ENCODE data around the gene ZC3H7A. TPM values are rescaled to one million over a fixed set of nuclear protein-coding genes. Genes with fewer than 3 reads are reported as not detected.

The ZC3H7A gene
- total RNA-seq, 1 donor from 2014 or later: 24.5 TPM

- ATAC-seq (no peak), DNase-seq (no peak)
- intact Hi-C loops (cut with micrococcal nuclease): loop anchor here (10.0 kb wide), 1 partner anchor 51 kb away; the partner anchor contains the start of gene ZC3H7A
Observed at GRCh38 chr16:11743308-11744074, 53.6 kb downstream of the ZC3H7A start.

DNA sequence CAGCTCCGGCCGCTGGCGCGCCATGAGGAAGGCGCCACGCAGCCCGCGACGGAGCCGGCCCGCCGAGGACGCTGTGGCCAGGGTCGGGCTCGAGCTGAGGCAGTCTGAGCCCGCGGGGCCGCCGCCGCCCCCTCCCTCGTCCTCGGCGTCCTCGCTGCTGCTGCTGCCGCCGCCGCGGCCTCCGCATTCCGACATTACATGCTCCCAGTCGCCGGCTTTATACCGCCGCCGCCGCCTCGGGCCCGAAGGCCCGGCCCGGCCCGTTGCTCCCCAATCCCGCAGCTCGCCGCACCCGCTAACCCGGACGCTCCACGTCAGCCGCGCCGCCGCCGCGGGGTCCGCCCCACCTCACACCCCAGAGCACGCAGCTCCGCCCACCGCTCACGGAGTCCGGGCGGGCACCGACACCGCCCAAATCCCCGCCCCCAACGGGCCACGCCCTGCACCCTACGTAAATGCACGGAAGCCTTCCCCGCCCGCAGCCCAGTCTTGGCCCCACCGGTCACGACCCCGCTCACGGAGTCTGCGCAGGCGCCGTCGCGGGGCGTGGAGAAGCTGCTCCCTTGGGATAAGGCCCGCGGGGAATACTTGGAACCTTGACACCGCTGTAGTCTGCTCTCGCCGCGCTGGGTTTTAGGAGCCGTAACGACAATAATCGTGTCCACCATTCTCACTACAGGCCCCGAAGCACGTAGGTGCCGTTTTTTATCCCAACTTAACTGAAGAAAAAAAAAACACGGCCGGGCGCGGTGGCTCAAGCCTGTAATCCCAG is 54.3 kb downstream of the ZC3H7A start, which contains the start of gene TXNDC11:
Gene TXNDC11, minus strand, starts transcription at position 322 of the 772 bp plus-strand sequence. Its CDS starts 127 bp downstream, at position 195.
- peak; percentile 97 for ATAC-seq
- DNase-seq: peak; percentile 100
- intact Hi-C loops (cut with micrococcal nuclease): loop anchor here (10.0 kb wide), 1 partner anchor 52 kb away; the partner anchor contains the start of gene ZC3H7A

- ATAC-seq (no peak), DNase-seq (peak; percentile 58)
- intact Hi-C loops (cut with micrococcal nuclease): loop anchor here (10.0 kb wide), 1 partner anchor 53 kb away; the partner anchor contains the start of gene ZC3H7A
Observed at GRCh38 chr16:11742093-11742535, 54.9 kb downstream of the ZC3H7A start.

GRCh38 chr16:11740567-11740966 is 56.5 kb downstream of the ZC3H7A start:
- no peak for ATAC-seq
- intact Hi-C loops (cut with micrococcal nuclease): loop anchor here (10.0 kb wide), 1 partner anchor 54 kb away; the partner anchor contains the start of gene ZC3H7A
- no peak for DNase-seq

DNA sequence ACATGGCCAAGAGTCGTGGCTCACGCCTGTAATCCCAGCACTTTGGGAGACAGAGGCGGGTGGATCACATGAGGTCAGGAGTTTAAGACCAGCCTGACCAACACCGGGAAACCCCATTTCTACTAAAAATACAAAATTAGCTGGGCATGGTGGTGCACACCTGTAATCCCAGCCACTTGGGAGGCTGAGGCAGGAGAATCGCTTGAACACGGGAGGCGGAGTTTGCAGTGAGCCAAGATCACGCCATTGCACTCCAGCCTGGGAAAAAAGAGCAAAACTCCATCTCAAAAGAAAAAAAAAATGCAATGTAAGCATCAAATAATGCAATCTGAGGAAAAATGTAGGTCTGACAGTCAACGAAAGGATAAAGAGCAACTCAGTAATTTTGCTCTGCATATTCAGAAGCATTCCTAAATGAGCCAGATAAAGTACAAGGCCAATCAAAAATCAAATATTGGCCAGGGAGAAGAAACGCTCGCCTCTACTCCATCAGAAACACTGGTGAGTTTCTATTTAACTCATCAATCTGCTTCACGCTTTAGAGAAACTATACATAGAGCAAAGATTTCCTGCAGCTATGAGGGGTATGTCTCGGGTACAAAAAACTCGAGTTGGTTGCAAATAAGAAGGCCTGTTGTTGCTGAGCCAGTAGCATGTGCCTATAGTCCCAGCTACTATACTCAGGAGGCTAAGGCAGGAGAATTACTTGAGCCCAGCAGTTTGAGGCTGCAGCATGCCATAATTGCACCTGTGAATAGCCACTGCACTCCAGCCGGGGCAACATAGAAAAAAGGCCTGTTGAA is 58.1 kb downstream of the ZC3H7A start:
- DNase-seq (no peak), ATAC-seq (no peak)
- intact Hi-C loops (cut with micrococcal nuclease): no loop called here

DNA sequence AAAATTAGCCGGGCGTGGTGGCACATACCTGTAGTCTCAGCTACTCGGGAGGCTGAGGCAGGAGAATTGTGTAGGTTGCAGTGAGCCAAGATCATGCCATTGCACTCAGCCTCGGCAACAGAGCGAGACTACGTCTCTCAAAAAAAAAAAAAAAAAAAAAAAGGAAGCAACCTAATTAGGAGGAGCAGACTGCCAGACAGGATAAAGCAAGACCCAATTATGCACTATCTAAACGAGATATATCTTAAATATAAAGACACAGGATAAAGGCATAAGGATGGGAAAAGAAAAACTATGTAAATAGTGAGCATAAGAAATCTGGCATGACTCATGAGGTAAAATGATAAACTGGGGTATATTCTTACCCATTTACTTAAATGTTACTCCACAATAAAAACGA is 59.3 kb downstream of the ZC3H7A start:
- intact Hi-C loops (cut with micrococcal nuclease): no loop called here
- no peak for ATAC-seq
- no peak for DNase-seq

DNA sequence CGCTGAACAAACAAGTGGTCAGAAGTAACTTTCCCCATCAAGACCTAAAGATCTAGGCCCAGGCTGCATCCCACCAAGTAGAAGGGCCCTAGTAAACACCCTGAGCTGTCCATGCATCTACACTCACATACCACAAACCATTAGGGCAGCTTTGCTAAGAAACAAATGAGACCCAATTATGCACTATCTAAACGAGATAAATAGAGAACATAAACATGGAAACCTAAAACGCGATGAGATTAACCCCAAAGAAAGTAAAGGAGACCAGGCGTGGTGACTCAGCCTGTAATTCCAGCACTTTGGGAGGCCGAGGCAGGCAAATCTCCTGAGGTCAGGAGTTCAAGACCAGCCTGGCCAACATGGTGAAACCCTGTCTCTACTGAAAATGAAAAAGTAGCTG is 60.2 kb downstream of the ZC3H7A start:
- DNase-seq (no peak), ATAC-seq (no peak)
- intact Hi-C loops (cut with micrococcal nuclease): no loop called here

DNA sequence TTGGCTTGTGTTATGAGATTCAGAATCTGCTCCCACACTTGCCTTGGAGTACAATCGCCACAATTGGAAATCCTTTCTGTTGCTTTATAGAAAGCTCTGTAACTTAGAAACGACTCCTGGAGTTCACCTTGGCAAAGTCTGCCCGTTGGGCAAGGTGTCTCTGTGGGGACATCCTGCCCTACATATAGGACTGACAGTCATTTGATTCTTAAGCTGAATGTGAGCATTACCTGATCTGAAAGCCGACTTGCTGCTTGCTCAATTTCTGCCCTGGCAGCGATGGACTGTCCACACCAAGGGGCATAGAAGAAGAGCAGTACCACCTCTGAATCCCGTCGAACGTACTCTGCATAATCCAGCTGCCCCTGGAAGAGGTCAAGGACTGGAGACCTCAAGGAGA is 61.3 kb downstream of the ZC3H7A start:
- intact Hi-C loops (cut with micrococcal nuclease): no loop called here
- ATAC-seq (no peak), DNase-seq (no peak)

DNA sequence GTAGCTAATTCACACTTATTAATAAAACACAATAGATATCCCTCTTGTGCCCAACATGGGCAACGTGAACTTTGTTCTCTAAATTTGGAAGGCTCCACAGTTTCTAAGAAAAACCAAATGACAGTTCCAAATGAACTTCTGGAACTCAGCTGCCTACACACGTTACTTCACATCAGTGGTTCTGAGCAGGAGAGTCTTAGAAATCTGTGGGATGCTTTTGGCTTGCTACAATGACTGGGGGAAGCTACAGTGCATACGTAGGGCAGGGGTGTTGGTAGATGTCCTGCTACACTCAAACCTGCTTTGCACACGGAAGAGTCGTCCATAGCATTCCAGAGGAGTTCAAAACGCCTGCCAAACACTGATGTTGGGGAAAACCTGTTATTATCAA is 62.4 kb downstream of the ZC3H7A start:
- DNase-seq (no peak), ATAC-seq (peak; percentile 44)
- intact Hi-C loops (cut with micrococcal nuclease): no loop called here

DNA sequence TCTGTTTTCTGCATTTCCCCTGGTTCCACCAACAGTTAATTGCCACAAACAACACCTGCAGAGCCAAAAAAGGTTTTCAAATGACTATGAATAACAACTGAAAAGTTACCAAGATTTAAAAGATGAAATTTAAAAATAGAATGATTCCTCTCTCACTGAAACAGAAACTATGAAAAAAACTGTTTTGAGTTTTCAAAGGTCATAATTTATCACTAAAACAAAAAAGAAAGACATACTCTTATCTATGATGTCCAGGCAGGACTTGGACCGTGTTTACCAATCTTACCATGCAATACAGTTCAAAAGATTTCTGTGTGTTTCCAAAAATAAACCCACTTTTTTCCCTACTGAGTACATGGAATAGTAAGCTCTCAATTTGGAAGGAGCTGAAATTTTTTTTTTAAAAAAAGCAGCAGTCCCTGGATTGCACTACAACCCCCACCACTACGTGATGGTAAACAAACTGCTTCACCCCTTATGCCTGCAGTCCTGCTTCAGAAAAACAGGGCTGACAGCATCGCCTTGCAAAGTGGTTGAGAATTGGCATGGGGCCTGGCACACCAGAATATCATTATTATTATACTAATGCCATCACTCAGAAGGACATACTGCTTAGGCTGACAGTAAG is 62.9 kb downstream of the ZC3H7A start:
- intact Hi-C loops (cut with micrococcal nuclease): no loop called here
- peak; percentile 38 for DNase-seq
- peak; percentile 73 for ATAC-seq

DNA sequence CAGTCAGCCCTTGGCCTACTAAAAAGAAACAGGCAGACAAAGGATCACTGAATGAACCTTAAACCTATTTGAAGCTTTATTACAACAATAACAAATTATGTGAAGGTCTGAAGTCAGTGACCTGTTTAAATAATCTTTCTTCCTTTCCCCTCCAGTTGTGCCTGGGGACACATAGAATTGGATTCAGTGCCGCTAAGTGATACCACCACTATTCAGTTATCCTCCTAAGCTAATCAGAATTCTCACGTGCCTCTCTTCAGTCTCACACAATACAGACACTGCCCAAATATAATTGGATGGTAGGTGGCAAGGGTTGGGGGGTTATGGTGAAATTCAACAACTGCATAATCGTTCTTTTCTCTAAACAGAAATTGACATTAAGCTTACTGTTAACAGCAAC is 65.8 kb downstream of the ZC3H7A start:
- intact Hi-C loops (cut with micrococcal nuclease): no loop called here
- ATAC-seq (peak; percentile 25), DNase-seq (no peak)

- ATAC-seq (no peak), DNase-seq (no peak)
- intact Hi-C loops (cut with micrococcal nuclease): no loop called here
Observed at GRCh38 chr16:11729787-11730186, 67.3 kb downstream of the ZC3H7A start.

DNA sequence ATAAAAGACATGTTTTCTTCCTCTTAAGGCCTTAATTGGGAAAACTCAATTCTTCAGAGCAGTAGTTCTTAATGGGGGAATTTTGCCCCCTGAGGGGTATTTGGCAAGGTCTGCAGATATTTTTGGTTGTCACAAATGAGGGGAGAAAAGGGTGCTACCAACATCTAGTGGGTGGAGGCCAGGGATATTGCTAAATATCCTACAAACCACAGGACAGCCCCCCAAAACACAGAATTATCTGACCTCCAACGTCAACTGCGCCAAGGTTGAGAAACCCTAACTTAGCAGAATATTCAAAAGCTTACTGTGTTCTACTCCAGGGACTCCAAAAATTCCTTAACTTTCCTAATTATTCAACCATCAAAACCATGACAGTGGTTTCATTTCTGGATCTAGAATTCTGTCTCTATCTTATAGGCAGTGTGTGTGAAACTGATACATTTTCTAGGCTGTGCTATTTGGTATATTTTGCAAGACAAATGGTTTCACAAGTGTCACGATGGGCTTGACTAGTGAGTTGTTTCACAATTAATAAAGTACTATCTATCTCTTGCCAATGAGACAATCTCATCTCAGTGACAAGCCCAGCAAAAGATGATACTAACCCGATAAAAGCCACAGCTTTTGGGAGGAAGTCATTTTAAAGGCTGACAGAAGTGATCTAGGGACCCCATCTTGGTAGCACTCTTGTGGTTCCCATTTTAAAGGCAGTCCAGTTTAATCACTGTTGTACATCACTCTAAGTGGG is 69.1 kb downstream of the ZC3H7A start:
- ATAC-seq (no peak), DNase-seq (no peak)
- intact Hi-C loops (cut with micrococcal nuclease): no loop called here

DNA sequence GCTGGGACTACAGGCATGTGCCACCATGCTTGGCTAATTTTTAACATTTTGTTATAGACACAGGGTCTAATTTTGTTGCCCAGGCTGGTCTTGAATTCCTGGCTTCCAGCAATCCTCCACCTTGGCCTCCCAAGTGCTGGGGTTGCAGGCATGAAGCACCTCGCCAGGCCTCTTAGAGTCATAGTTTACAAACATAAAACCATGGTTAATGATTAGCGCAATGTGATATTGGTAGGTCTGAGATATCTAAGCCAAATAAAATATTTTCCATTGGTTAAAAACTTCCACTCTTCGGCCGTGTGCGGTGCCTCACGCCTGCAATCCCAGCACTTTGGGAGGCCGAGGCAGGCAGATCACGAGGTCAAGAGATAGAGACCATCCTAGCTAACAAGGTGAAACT is 71.0 kb downstream of the ZC3H7A start:
- intact Hi-C loops (cut with micrococcal nuclease): no loop called here
- ATAC-seq (no peak), DNase-seq (no peak)

GRCh38 chr16:11725457-11725856 is 71.6 kb downstream of the ZC3H7A start:
- ATAC-seq (peak; percentile 44), DNase-seq (no peak)
- intact Hi-C loops (cut with micrococcal nuclease): no loop called here

GRCh38 chr16:11722468-11722808 is 74.6 kb downstream of the ZC3H7A start:
- DNase-seq (no peak), ATAC-seq (no peak)
- intact Hi-C loops (cut with micrococcal nuclease): no loop called here

DNA sequence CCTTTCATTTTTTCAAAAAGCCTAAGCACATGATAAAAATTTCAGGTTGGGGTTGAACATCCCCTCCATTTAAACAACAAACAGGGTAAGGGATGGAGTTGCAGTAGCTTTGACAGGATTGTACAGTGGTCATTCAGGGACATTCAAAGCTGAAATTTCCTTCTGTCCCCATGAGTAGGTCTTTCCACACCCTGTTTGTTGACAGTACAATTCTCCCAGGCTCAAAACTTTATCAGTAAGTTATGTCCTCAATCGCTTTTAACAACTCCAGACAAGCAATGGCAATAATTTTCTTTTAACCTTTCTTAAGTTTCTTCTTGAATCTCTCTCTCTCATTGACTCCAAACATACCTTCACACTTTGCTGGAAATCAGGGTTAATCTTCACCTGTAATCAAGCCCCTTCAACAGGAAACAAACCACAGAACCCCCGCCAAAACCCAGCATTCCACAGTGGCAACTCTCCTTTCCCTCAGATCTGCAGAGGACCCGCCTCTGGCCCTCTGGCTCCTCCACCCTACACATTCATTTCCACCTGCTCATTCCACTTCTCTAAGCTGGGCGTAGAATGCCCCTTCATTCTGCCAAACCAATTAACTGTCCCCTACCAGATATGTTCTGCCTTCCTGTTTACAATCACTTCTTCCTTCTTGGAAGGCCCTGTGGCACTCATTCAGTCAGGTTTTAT is 75.1 kb downstream of the ZC3H7A start:
- ATAC-seq (peak; percentile 35), DNase-seq (no peak)
- intact Hi-C loops (cut with micrococcal nuclease): no loop called here

DNA sequence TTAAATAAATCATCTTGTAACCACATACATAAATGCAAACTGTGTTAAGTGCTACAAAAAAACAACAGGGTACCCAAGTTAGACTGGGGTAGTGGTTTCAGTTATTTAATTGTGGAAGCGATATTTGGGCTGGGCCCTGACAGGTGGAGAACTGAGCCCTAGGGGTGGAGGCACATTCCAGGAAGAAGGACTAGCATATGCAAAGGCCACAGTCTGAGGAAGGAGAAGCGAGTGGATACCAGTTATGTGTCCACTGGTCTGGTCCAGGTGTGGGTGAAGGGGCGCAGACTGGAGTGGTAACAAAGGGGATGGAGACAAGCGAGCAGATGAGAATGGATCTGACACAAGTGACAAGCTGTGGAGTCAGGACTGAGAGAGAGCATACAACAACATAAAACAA is 77.3 kb downstream of the ZC3H7A start:
- intact Hi-C loops (cut with micrococcal nuclease): loop anchor here (10.0 kb wide), 2 partner anchors 185 to 315 kb away; no protein-coding TSS in a partner anchor
- DNase-seq: no peak
- no peak for ATAC-seq

Measured in left ventricle myocardium superior (tissue), 1 donor.